HFF-Myc (cell line): Measurements from ENCODE around the gene ZNF717.
"Not testable (repeated sequence)": the region's sequence is repeated elsewhere in the genome, so short reads cannot be mapped to it uniquely, and the experiment has no call there.

Experiments used
- DNase-seq: peaks from one replicate; pipeline ENCODE4 v3.0.0-alpha.2; 2011; ENCODE audit warnings: low read depth; ENCODE audit errors: extremely low read depth
- H3K4me3 ChIP-seq: replicated peaks from 2 replicates; pipeline ENCODE4 v1.5.1; 2011; ENCODE audit warnings: low read depth, mild to moderate bottlenecking, control low read depth, low read length
- CTCF ChIP-seq: IDR thresholded peaks from 2 replicates; pipeline ENCODE4 v1.5.1; 2012; ENCODE audit warnings: mild to moderate bottlenecking, low read depth, low read length, control low read depth; ENCODE audit errors: missing control alignments

ZNF717 gene

GRCh38 chr3:75785081-75785755, at the start of gene ZNF717:
TSS of gene ZNF717 (minus strand) at chr3:75785549. CDS start at chr3:75783362, 2,187 bp downstream.
- peak within 1 kb of the TSS; percentile 64 for H3K4me3 ChIP-seq
- peak; percentile 45 for DNase-seq

GRCh38 chr3:75831076-75831475, 45.7 kb upstream of the ZNF717 start:
- DNase-seq: not testable (repeated sequence)

GRCh38 chr3:75818019-75818418, 32.7 kb upstream of the ZNF717 start:
- H3K4me3 ChIP-seq, DNase-seq: not testable (repeated sequence)

More at GRCh38 chr3:75831076-75831475, 45.7 kb upstream of the ZNF717 start:
- not testable (repeated sequence) for H3K4me3 ChIP-seq

- H3K4me3 ChIP-seq, DNase-seq: not testable (repeated sequence)
Observed at GRCh38 chr3:75816287-75817180, 31.2 kb upstream of the ZNF717 start.

- H3K4me3 ChIP-seq: no peak overlapping the region
- TF ChIP-seq CTCF: no peak
- DNase-seq: no peak
Observed at GRCh38 chr3:75814797-75815196, 29.4 kb upstream of the ZNF717 start.

- no peak overlapping the region for H3K4me3 ChIP-seq
- no peak for TF ChIP-seq CTCF
- no peak for DNase-seq
Observed at GRCh38 chr3:75782506-75782905, 2.8 kb downstream of the ZNF717 start.

GRCh38 chr3:75781079-75781745, 4.1 kb downstream of the ZNF717 start:
- no peak overlapping the region for H3K4me3 ChIP-seq

GRCh38 chr3:75777742-75778141, 7.6 kb downstream of the ZNF717 start:
- not testable (repeated sequence) for H3K4me3 ChIP-seq

More at GRCh38 chr3:75781079-75781745, 4.1 kb downstream of the ZNF717 start:
- no peak for TF ChIP-seq CTCF
- DNase-seq: no peak

GRCh38 chr3:75771631-75772030, 13.7 kb downstream of the ZNF717 start:
- DNase-seq, H3K4me3 ChIP-seq: not testable (repeated sequence)

More at GRCh38 chr3:75777742-75778141, 7.6 kb downstream of the ZNF717 start:
- DNase-seq: not testable (repeated sequence)
